ENCODE results near the gene MERTK. TPM values are rescaled to one million over a fixed set of nuclear protein-coding genes. Genes with fewer than 3 reads are reported as not detected.

The MERTK gene
- total and polyA plus RNA-seq, 11 donors = 1.9 to 15.2 (median 4.7) TPM

GRCh38 chr2:111999809-112000208, 101.4 kb downstream of the MERTK start:
- Histone ChIP-seq H3K4me3 (no peak overlapping the region), H3K36me3 (peaks cover 0 to 75% (median 39%) of the 10 kb centered on the region in 9 donors), H3K9me3 (no peaks in the 10 kb centered on the region), H3K27me3 (no peaks in the 10 kb centered on the region), H3K27ac (no peak overlapping the region), H3K4me1 (peaks cover 0 to 42% (median 4%) of the 10 kb centered on the region in 12 donors)
- 84 to 100% (median 96%) methylated on average over 4 of the region's 4 CpGs for WGBS, 4 donors
- TF ChIP-seq POLR2A (IDR thresholded peaks at IDR 0.05) = no peak
- TF ChIP-seq, protein P1, sequence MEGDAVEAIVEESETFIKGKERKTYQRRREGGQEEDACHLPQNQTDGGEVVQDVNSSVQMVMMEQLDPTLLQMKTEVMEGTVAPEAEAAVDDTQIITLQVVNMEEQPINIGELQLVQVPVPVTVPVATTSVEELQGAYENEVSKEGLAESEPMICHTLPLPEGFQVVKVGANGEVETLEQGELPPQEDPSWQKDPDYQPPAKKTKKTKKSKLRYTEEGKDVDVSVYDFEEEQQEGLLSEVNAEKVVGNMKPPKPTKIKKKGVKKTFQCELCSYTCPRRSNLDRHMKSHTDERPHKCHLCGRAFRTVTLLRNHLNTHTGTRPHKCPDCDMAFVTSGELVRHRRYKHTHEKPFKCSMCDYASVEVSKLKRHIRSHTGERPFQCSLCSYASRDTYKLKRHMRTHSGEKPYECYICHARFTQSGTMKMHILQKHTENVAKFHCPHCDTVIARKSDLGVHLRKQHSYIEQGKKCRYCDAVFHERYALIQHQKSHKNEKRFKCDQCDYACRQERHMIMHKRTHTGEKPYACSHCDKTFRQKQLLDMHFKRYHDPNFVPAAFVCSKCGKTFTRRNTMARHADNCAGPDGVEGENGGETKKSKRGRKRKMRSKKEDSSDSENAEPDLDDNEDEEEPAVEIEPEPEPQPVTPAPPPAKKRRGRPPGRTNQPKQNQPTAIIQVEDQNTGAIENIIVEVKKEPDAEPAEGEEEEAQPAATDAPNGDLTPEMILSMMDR (IDR thresholded peaks at IDR 0.05) = no peak
- ATAC-seq = no peak
- intact Hi-C loops (cut with DNase I) = no loop called here
- no peak for DNase-seq

DNA sequence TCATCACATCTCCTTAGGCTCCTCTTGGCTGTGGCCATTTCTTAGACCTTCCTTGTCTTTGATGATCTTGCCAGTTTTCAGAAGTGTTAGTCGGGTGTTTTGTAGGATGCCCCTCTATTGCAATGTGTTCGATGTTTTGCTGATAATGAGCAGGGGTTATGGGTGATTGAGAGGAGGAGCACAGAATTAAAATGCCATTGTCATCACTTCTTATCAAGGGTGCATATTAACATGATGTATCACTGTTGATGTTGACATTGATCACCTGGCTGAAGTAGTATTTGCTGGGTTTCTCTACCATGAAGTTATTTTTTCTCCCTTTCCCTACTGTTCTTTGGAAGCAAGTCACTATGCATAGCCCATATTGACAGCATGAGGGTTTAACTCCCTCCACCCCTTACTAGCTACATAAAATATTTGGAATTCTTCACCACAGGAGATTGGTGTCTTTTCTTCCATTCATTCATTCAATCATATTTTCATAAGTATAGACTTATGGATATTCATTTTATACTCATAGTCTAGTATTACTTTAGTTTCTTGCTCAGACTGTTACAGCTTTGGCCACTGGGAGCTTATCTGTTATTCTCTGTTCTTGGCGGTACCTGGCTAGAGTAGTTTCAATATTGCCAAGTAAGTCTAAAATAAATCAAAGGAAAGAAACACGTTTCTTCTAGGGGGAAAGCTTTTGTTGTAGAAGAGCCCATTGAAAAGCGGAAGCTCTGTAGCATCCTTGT, 102.2 kb downstream of the MERTK start:
- peaks cover 0 to 68% (median 31%) of the 10 kb centered on the region in 9 donors for H3K36me3 ChIP-seq
- TF ChIP-seq, protein P1 (IDR thresholded peaks at IDR 0.05) = no peak
- no peak for TF ChIP-seq POLR2A (IDR thresholded peaks at IDR 0.05)
- ATAC-seq = no peak
- H3K9me3 ChIP-seq = no peaks in the 10 kb centered on the region
- H3K4me3 ChIP-seq = no peak overlapping the region
- 77 to 81% (median 78%) methylated on average over 5 of the region's 5 CpGs for WGBS, 4 donors
- DNase-seq = no peak
- intact Hi-C loops (cut with DNase I) = no loop called here
- H3K27me3 ChIP-seq = no peaks in the 10 kb centered on the region
- peaks cover 0 to 50% (median 4%) of the 10 kb centered on the region in 12 donors for H3K4me1 ChIP-seq
- H3K27ac ChIP-seq = peak overlapping the region in 1 of 12 donors; percentile 63

GRCh38 chr2:112001136-112001715, 102.8 kb downstream of the MERTK start:
- ATAC-seq (peak in 3 of 4 donors; percentile 29 to 58 (median 58)), DNase-seq (no peak)
- H3K4me3 ChIP-seq = no peak overlapping the region
- H3K4me1 ChIP-seq = peaks cover 0 to 54% (median 4%) of the 10 kb centered on the region in 12 donors
- no peaks in the 10 kb centered on the region for H3K9me3 ChIP-seq
- no peaks in the 10 kb centered on the region for H3K27me3 ChIP-seq
- intact Hi-C loops (cut with DNase I) = no loop called here
- TF ChIP-seq, protein P1 (IDR thresholded peaks at IDR 0.05) = no peak
- no peak for TF ChIP-seq POLR2A (IDR thresholded peaks at IDR 0.05)
- 61 to 72% (median 67%) methylated on average over 4 of the region's 4 CpGs for WGBS, 4 donors
- H3K27ac ChIP-seq = peak overlapping the region in 1 of 12 donors; percentile 63
- H3K36me3 ChIP-seq = peaks cover 0 to 63% (median 25%) of the 10 kb centered on the region in 9 donors

DNA sequence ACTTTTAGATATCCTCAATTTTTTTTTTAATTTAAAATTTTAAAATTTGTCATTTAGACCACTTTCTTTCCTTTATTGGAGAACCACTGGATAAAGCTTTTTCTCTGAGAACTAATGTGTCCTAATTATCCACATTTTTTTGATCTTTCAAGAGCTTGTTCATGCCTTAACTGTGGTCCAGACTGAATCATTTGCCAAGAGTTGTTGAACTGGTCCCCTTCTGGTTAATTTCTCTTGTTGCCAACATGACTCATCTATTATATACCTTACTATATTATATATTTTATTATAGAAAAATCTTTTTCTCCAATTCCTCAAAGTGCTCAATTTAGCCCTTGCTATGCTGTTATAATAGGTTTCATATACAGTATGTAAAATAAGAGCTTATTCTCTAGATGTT, 103.5 kb downstream of the MERTK start:
- Histone ChIP-seq H3K4me1 (peaks cover 0 to 58% (median 4%) of the 10 kb centered on the region in 12 donors), H3K27me3 (no peaks in the 10 kb centered on the region), H3K9me3 (no peaks in the 10 kb centered on the region), H3K27ac (peak overlapping the region in 1 of 12 donors; percentile 53), H3K4me3 (no peak overlapping the region), H3K36me3 (peaks cover 0 to 58% (median 20%) of the 10 kb centered on the region in 9 donors)
- TF ChIP-seq POLR2A (IDR thresholded peaks at IDR 0.05) = no peak
- TF ChIP-seq, protein P1 (IDR thresholded peaks at IDR 0.05) = no peak
- intact Hi-C loops (cut with DNase I) = no loop called here
- DNase-seq (no peak), ATAC-seq (no peak)
